ENCODE measurements around the gene PIERCE2.
"Not testable (repeated sequence)": the region's sequence is repeated elsewhere in the genome, so short reads cannot be mapped to it uniquely, and the experiment has no call there.

Gene PIERCE2, protein sequence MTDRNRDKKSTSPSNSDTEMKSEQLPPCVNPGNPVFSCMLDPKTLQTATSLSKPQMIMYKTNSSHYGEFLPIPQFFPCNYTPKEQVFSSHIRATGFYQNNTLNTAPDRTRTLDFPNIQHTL

DNA sequence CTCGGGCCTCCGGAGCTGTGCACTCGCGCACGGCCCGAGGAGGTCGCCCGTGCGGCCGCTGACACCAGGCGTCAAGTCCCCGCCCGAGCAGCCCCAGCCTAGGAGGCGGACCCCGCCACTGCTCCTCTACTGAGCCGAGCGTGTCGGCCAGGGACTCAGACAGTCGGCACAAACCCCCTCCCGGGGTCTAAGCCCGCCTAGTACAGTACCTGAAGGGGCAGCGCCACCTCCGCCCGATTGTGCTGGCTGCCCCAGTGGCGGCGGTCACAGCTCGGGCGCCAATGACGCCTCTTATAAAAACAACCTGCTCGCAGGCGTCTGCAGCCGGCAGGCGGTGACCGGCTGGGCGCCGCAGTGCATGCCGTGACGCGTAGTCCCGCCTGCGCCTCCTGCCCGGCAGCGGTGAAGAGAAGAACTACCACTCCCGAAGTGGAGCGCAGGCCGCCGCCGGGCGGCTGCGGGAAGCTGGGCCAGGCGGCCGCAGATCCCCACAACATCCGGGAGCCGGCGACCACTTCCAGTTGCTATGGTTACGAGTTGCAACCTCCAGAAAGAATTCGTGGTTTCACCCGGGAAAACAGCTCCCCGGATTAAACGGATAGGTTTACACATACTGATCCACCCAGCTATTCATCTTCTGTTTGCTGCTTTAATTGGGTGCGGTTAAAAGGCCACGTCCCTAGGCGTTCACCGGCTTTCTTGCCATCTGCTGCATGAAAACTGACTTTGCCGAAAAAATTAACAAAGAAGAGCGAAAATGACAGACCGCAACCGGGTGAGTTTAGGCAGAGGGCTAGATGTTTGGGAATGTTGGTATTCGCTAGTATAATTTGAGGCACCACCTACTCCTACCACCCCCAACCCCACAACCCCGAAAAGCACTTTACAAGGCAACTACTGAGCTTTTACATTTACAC is at the start of gene PIERCE2, which contains the start of gene CCPG1:
TSS of gene PIERCE2 (plus strand) at position 484 of the 917 bp plus-strand sequence. CDS start at position 758, 274 bp downstream.
TSS of gene CCPG1 (minus strand) at position 348 of the 917 bp plus-strand sequence. CDS start 18,935 bp downstream, outside the sequence.
- DNase-seq (ENCODE audit: low spot score) = peak; percentile 95

DNA sequence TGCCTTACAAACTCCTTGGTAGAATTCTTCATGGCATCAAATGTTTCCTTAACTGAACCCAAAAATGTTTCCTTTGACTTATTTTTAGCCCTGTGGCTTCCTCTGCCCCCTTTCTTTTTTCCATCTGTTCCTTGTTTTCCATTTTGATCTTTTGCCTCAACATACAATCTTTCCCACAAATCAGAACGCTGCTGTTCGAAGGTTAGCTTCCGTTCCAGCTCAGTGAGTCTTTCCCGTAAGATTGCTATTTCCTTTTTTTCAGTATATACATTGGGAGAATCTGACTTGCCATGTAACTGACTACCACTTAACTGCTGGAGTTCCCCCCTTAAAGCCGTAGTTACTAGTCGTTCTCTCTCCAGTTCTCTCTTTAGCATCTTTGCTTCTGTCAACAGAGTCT is 48.0 kb upstream of the PIERCE2 start:
- no peak for DNase-seq (ENCODE audit: low spot score)

DNA sequence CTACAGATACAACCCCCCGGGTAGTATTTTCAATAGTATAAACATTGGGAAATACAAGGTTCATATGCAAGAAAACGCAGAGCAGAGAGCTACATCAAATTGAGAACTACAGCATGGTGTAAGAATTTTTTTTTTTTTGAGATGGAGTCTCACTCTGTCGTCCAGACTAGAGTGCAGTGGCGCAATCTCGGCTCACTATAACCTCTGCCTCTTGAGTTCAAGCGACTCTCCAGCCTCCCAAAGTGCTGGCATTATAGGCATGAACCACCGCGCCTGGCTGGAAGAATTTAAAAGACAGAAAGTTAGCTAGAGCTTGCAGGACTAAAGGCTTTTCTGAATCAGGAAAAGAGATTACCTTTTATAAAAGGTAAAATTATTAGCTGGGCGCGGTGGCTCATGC is 47.2 kb upstream of the PIERCE2 start:
- no peak for DNase-seq (ENCODE audit: low spot score)

DNA sequence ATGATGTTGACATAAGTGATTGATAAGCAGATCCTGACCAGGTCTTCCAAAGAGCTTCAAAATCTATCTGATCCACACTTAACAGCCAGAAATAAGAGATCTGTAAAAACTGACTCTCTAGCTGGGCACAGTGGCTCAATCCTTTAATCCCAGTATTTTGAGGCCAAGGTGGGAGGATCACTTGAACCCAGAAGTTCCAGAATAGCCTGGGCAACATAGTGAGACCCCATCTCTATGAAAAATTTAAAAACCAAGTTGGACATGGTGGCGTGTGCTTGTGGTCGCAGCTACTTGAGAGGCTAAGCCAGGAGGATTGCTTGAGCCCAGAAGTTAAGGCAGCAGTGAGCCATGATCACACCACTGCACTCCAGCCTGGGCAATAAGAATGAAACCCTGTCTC is 45.7 kb upstream of the PIERCE2 start:
- no peak for DNase-seq (ENCODE audit: low spot score)

DNA sequence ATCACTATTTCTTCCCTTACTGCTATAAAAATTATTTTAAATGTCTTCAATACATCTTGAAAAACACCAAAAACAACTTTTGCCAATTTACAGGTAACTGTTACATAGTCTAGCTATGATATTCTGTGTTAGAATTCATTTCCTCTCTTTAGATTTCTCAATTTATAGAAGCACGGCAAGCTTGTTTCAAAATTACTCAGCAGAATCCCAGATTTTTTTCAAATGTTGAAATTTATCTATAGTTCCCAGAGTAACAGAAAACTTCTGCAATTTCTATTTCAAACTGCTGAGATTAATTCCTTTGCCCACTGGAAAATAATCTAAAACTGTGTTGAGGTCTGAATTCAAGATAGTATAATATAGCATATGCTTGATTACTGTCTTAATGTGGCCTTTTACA is 41.3 kb upstream of the PIERCE2 start:
- no peak for DNase-seq (ENCODE audit: low spot score)

DNA sequence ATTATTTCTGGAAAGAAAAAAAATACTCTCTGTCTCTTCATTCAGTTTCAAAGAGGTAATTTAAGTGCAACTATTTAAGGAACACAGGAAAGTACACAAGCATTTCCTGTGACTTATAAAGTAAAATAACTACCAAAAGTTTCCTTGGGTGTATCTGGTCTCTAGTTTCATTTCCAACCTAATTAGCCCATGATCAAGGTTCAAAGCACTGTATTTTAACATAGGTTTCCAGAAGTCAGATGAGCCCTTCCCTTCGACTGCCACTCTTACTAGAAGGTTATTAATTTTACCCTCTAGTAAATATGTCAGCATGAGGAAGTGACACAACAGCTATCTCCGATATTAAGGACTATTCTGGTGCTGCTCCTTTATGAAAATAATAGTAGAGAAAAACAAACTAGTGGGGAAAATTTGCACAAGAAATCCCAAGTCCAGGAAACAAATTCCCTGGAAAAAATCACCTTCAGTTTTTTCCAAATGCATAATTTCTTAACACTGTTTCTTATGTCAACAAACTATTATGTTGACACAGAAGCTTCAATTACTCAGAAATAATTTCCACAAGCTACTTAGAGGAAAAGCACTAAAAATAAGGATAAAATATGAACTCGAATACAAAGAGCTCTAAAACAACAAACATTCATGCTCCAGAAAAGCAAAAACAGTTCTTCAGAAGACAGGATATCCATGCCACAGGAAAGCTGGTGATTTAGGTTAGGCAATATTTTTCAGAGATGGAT is 35.4 kb upstream of the PIERCE2 start:
- no peak for DNase-seq (ENCODE audit: low spot score)

DNA sequence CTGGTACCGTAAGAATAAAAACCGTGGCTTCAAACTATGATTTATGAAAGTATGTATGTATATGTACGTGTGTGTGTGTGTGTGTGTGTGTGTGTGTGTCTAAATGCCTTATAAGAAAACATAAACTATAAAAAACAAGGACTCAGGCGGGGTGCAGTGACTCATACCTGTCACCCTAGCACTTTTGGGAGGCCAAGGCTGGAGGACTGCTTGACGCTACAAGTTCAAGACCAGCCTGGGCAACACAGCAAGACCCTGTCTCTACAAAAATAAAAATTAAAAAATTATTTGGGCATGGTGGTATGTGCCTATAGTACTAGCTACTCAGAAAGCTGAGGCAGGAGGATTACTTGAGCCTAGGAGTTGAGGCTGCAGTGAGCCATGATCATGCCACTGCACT is 29.2 kb upstream of the PIERCE2 start:
- no peak for DNase-seq (ENCODE audit: low spot score)

DNA sequence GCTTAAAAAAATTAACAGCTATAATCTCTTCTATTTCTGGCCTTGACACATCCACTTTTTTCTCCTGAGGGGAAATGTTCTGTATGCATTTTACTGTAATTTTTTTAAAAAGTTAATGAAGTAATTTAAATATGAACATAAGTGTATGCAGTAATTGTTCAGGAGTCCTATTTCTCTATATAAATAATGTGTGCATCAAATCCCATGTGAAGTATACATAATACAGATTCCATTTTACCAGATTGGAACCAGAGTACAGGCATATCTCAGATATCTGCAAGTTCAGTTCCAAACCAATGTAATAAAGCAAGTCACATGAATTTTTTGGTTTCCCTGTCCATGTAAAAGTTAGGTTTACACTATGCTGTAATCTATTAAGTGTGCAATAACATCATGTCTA is 26.7 kb upstream of the PIERCE2 start:
- no peak for DNase-seq (ENCODE audit: low spot score)

DNA sequence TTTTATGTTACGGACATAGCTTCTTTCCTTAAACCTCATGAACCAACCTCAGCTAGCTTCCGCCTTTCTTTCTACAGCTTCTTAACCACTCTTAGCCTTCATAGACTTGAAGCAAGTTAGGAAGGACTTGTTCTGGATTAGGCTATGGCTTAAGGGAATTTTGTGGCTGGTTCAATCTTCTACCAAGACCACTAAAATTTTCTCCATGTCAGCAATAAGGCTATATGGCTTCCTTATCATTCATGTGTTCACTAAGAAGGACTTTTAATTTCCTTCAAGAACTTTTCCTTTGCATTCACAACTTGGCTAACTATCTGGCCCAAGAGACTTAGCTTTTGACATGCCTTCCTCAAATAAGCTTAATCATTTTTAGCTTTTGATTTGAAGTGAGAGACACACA is 24.6 kb upstream of the PIERCE2 start:
- DNase-seq (ENCODE audit: low spot score) = no peak

DNA sequence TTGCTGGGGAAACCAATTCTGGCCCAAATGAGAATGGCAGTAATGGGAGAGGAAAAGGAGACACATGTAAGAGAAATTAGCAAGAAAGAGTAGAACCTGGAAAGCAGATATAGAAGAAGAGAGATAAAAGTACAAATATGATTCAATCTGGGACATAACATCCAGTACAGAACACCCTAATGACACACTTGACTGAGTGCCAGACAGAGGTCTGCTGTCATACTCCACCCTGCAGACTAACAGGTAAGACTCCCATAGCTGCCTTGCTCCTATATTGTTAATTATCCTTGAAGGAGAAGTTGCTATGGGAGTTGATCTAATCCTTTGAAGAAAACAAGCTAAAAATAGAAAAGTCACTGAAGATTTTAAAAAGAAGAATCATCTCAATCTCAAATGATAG is 21.3 kb upstream of the PIERCE2 start:
- DNase-seq (ENCODE audit: low spot score) = peak; percentile 24

DNA sequence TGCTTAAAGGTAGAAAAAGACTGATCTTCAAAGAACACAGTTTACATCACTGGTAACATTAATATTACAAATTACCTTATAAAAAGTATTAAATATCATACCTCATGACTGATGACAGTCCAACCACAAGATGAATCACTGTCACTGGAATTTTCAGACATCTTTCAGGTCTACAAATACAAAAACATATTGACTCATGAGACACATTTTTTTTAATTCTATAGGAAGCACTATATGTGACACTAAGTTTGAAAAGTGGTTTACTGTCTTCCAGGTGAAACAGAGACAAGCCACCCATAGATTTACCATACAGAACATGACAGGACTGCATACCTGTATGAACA is 19.1 kb upstream of the PIERCE2 start:
- DNase-seq (ENCODE audit: low spot score) = no peak

DNA sequence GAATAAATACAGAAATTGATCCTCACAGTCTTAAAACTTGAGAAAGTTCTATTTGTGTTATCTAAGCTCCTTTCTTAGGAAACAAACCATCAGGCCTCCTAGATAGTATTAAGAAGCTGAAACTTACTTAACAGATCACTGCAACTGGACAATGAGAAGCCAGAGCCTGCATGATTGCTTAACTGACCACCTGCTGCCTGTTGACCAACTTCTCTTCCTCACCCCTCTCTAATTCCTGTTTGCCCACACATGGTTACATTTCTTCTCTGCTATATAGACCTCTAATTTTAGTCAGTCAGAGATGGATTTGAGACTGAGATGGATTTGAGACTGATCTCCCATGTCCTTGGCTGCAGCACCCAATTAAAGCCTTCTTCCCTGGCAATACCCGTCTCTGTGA is 13.6 kb upstream of the PIERCE2 start:
- DNase-seq (ENCODE audit: low spot score) = no peak

DNA sequence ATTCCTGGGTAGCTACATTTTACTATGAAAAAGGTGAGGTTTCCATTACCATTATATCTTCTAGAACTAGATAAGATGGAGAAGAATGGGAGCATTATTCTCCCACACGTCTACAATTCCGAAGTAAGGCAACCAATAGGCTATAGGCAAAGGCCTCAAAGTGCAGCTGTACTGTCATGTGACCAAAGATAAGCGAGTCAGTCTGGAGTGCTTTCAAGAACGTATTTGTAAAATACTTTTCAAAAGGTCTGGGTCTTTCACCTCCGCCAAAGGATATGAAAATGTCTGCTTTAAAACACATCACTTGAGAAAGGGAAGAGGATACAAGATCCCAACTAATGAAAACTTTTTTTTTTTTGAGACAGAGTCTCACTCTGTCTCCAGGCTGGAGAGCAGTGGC is 10.1 kb upstream of the PIERCE2 start:
- no peak for DNase-seq (ENCODE audit: low spot score)

DNA sequence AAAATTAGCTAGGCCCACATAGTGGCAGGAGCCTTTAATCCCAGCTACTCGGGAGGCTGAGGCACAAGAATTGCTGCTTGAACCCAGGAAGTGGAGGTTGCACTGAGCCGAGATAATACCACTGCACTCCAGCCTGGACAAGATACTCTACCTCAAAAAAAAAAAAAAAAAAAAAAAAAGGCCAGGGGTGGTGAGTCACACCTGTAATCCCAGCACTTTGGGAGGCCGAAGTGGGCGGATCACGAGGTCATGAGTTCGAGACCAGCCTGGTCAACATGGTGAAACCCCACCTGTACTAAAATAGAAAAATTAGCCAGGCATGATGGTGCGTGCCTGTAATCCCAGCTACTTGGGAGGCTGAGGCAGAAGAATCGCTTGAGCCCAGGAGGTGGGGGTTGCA is 8.2 kb upstream of the PIERCE2 start:
- DNase-seq (ENCODE audit: low spot score) = not testable (repeated sequence)

DNA sequence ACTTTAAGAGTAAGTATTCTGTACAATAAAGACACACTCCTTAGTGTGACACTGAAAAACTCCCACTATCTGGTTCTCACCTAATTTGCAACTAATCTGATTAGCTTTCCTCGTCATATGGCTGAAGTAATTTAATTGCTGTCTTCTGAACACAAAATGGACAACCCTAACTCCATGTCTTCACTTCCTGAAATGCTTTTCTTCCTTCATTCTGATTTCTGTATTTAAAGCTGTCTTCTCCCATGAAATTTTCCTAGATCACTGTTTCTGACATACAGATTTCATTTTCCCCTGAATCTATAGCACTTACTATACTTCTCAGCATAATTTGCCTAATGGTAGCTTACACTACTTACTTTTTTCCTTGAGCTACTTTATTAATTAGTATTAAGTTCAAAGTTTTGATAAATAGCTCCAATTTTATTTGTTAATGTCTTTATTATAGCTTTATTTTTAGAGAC is 6.5 kb upstream of the PIERCE2 start:
- DNase-seq (ENCODE audit: low spot score) = no peak

DNA sequence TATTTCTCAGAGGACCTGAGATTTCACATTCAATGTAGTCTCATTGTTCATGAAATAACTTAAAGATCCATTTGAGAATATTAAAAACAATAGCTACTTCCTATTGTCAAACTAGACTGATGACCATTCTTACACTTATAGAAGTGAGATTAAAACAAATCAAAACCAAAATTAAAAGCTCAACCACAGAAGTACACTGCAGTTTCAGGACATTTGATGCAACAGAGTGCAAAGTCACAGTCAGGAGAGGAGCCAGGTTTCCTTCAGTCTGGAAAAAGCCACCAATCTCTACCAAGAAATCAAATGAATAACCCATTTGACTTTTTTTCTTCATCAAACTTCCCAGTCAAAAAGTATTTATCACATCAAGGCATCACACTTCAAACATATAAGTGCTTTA is 5.6 kb upstream of the PIERCE2 start:
- no peak for DNase-seq (ENCODE audit: low spot score)

DNA sequence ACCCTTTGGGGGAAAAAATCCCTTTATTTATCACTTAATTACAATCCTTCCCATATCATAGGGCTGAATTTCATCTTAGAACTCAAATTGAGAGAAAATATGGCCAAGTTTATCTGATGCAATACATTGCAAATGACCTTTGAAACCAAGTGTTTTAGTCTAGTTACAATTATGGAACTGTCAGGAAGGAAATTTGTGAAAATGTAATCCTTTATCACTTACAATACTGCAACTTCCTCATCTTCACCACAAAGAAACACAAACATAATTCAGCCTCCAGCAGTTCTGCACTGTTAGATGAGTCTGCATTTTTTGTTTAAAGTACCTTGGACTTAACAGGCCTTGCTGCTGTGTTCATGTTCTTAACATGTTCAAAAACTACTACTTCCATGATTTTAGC is 4.8 kb upstream of the PIERCE2 start:
- DNase-seq (ENCODE audit: low spot score) = no peak

DNA sequence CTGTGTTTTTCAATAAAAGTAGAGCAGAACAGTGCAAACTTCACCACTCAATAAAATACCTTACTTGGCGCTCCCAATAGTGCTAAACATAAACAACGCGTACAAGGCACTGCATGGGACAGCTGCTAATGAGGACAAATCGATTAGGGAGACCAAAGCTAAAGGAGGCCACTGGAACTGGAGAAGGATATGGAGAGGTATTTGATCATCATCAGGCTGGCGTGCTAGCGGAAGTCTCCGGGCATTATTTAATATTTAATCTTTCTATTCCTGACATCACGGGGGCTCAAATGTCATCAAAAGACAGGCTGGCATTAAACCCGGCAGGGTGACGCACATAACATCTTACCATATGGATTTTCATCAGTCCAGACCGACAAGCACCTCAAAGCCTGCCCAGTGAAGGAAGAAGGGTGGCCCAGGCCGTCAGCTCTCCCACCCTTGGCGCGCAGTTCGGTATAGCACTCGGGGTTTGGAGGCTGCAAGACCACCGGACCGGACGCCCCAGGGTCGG is 740 bp upstream of the PIERCE2 start:
- DNase-seq (ENCODE audit: low spot score) = no peak

DNA sequence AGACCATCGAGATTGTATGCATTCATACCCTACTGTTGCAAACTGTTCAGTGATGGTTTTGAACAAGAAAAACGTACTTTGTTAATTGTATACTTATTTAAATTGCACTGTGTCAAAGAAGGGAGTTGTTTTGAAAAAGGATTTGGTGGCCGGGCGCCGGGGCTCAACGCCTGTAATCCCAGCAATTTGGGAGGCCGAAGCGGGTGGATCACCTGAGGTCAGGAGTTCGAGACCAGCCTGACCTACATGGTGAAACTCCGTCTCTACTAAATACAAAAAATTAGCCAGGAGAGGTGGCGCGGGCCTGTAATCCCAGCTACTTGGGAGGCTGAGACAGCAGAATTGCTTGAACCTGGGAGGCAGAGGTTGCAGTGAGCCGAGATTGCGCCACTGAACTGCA is 681 bp downstream of the PIERCE2 start:
- DNase-seq (ENCODE audit: low spot score) = not testable (repeated sequence)

DNA sequence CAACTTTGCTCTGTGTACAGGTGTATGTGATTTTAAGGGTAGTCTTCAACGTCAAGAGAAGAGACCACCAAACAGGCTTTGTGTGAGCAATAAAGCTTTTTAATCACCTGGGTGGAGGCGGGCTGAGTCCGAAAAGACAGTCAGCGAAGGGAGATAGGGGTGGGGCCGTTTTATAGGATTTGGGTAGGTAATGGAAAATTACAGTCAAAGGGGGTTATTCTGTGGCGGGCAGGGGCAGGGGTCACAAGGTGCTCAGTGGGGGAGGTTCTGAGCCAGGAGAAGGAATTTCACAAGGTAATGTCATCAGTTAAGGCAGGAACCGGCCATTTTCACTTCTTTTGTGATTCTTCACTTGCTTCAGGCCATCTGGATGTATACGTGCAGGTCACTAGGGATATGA is 9.4 kb downstream of the PIERCE2 start:
- DNase-seq (ENCODE audit: low spot score) = not testable (repeated sequence)

DNA sequence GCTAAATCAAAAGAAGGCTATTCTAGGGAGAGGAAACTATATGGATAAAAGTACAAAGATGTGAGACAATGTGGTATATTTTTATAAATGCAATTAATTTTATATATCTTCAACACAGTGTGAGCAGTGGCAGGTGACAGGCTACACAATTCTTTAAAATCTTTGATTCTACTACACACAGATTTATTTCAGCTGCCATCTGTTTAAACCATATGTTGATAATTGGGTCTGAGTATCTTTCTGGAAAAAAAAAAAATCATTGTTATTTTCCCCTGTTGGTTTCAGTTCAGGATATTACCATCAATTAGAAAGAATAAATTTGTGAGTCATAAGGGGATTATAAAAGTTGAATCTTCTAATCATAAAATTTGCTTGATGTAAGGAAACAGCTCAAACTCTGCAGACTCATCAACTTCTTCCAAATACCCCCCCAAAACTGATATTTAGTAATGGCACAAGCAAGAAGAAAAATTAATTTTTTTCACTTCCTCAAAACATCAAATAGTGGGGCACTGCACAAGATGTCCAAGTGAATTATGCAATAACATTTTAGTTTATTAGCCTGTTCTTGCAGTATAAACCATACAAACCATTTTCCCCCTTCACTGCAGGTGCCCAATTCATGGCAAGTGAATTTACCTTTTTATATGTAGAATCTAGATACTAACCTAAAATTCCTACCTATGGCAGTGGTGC is 12.0 kb downstream of the PIERCE2 start:
- no peak for DNase-seq (ENCODE audit: low spot score)

DNA sequence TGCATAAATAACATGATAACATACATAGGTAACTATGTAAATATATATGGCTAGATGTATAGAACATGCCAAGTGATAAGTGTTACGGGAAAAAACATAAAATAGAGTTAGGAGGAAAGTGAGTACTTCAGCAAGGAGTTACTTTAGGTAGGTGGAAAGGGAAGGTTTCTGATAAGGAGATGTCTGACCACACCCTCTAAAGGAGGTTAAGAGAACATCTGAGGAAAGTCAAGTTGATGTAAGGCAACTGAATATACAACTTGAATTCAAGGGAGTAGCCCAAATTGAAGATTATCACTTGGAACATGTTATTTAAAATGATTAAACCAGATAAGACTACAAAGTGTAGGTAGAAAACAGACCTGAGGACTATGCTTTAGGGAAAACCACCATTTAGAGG is 13.8 kb downstream of the PIERCE2 start:
- DNase-seq (ENCODE audit: low spot score) = no peak

Data from D341Med (cell line).